Suprapubic skin (tissue), 4 donors: ENCODE results near the gene CLIP1. TPM values are rescaled to one million over a fixed set of nuclear protein-coding genes. Genes with fewer than 3 reads are reported as not detected.
A peak's percentile ranks its signal among the peaks of the same experiment; 100 is the strongest.
"Not testable (repeated sequence)": the region's sequence is repeated elsewhere in the genome, so short reads cannot be mapped to it uniquely, and the experiment has no call there.

Experiments
- DNase-seq, 2 donors: peaks; one replicate each; pipeline ENCODE4 v3.0.0-alpha.2; 2019; ENCODE audit warnings: low spot score in 2 of 2
- H3K27ac ChIP-seq: fragments of 200-600 bp; sonication (generic); one replicate; pipeline ENCODE4 v1.5.1; 2019
- H3K27me3 ChIP-seq: fragments of 200-600 bp; sonication (generic); one replicate; pipeline ENCODE4 v1.5.1; 2019
- H3K36me3 ChIP-seq: fragments of 200-600 bp; sonication (generic); one replicate; pipeline ENCODE4 v1.5.1; 2019
- H3K4me1 ChIP-seq: fragments of 200-600 bp; sonication (generic); one replicate; pipeline ENCODE4 v1.5.1; 2019
- H3K4me3 ChIP-seq: fragments of 200-600 bp; sonication (generic); one replicate; pipeline ENCODE4 v1.5.1; 2019; ENCODE audit warnings: mild to moderate bottlenecking
- H3K9me3 ChIP-seq: fragments of 200-600 bp; sonication (generic); one replicate; pipeline ENCODE4 v1.5.1; 2019
- CTCF ChIP-seq, 2 donors: fragments of 200-600 bp in 1 of 2; fragments of 450-650 bp in 1 of 2; sonication (generic) in 1 of 2; IDR thresholded peaks; one replicate each; pipeline ENCODE4 v1.5.1; 2016 to 2019; ENCODE audit warnings: antibody characterized with exemption in 2 of 2, mild to moderate bottlenecking in 1 of 2, moderate library complexity in 1 of 2
- EP300 ChIP-seq: sonication (generic); formaldehyde crosslinking; IDR thresholded peaks from one replicate; pipeline ENCODE4 v1.6.1; 2017; ENCODE audit warnings: antibody characterized with exemption
- POLR2A ChIP-seq, 2 donors: fragments of 450-650 bp; IDR thresholded peaks; one replicate each; pipeline ENCODE4 v1.6.1; 2017; ENCODE audit warnings: antibody characterized with exemption in 2 of 2, mild to moderate bottlenecking in 2 of 2, moderate library complexity in 2 of 2
- POLR2AphosphoS5 ChIP-seq, 3 donors: sonication (generic); formaldehyde crosslinking; IDR thresholded peaks; one replicate each; pipeline ENCODE4 v1.6.1; 2017; ENCODE audit warnings: antibody characterized with exemption in 3 of 3
- WGBS: methylation state at CpG from one replicate; pipeline ENCODE4 v1.1.5; 2018; 5-methylcytosine and 5-hydroxymethylcytosine counted together
- total RNA-seq, 4 donors: library from RNA; depleted of rRNA; stranded (reverse); fragments of >200 nt; gene quantifications; one replicate each; pipeline ENCODE4 v1.1.0, GENCODE V29; 2016

Gene CLIP1
- total RNA-seq, 4 donors from 2014 or later, result 107 to 170 (median 149) TPM

GRCh38 chr12:122265886-122266229 lies 156.6 kb downstream of the CLIP1 start:
- Histone ChIP-seq H3K4me3 (peak overlapping the region; percentile 58), H3K27me3 (no peaks in the 10 kb centered on the region), H3K27ac (peak overlapping the region; percentile 78), H3K9me3 (no peaks in the 10 kb centered on the region), H3K36me3 (peaks cover 28% of the 10 kb centered on the region), H3K4me1 (peaks cover 17% of the 10 kb centered on the region)
- no peak for DNase-seq
- under 1% methylated on average over 7 of the region's 17 CpGs for WGBS
- no peak for TF ChIP-seq POLR2A (IDR thresholded peaks at IDR 0.05)
- TF ChIP-seq POLR2AphosphoS5 (IDR thresholded peaks at IDR 0.05), result no peak
- TF ChIP-seq EP300, result no peak
- no peak for TF ChIP-seq CTCF (IDR thresholded peaks at IDR 0.05)

GRCh38 chr12:122265476-122265875 lies 157.0 kb downstream of the CLIP1 start:
- peaks cover 30% of the 10 kb centered on the region for H3K36me3 ChIP-seq
- no peaks in the 10 kb centered on the region for H3K27me3 ChIP-seq
- WGBS, result 19% methylated on average over 1 of the region's 1 CpG
- no peak for TF ChIP-seq POLR2A (IDR thresholded peaks at IDR 0.05)
- no peak for TF ChIP-seq CTCF (IDR thresholded peaks at IDR 0.05)
- TF ChIP-seq EP300, result no peak
- TF ChIP-seq POLR2AphosphoS5 (IDR thresholded peaks at IDR 0.05), result no peak
- H3K4me1 ChIP-seq, result peaks cover 17% of the 10 kb centered on the region
- no peaks in the 10 kb centered on the region for H3K9me3 ChIP-seq
- peak overlapping the region; percentile 78 for H3K27ac ChIP-seq
- DNase-seq, result no peak
- peak overlapping the region; percentile 58 for H3K4me3 ChIP-seq

GRCh38 chr12:122260735-122261134 lies 161.7 kb downstream of the CLIP1 start:
- H3K36me3 ChIP-seq, result peaks cover 77% of the 10 kb centered on the region
- not testable (repeated sequence) for DNase-seq, H3K27me3 ChIP-seq, H3K27ac ChIP-seq, H3K4me3 ChIP-seq, H3K9me3 ChIP-seq, H3K4me1 ChIP-seq
- WGBS, result 89% methylated on average over 14 of the region's 14 CpGs

GRCh38 chr12:122258939-122259338 lies 163.5 kb downstream of the CLIP1 start:
- not testable (repeated sequence) for H3K27me3 ChIP-seq, DNase-seq, H3K4me1 ChIP-seq, H3K9me3 ChIP-seq, H3K4me3 ChIP-seq, H3K27ac ChIP-seq
- 84% methylated on average over 4 of the region's 4 CpGs for WGBS
- H3K36me3 ChIP-seq, result peaks cover 78% of the 10 kb centered on the region

GRCh38 chr12:122258462-122258861 lies 164.0 kb downstream of the CLIP1 start:
- not testable (repeated sequence) for DNase-seq, H3K9me3 ChIP-seq, H3K4me1 ChIP-seq, H3K27me3 ChIP-seq, H3K4me3 ChIP-seq, H3K27ac ChIP-seq
- peaks cover 80% of the 10 kb centered on the region for H3K36me3 ChIP-seq
- WGBS, result 100% methylated on average over 4 of the region's 4 CpGs

GRCh38 chr12:122250536-122250935 lies 171.9 kb downstream of the CLIP1 start:
- Histone ChIP-seq H3K36me3 (peaks cover 56% of the 10 kb centered on the region), H3K27ac (no peak overlapping the region), H3K4me3 (no peak overlapping the region), H3K4me1 (no peaks in the 10 kb centered on the region), H3K27me3 (no peaks in the 10 kb centered on the region), H3K9me3 (no peaks in the 10 kb centered on the region)
- DNase-seq, result no peak
- 94% methylated on average over 8 of the region's 8 CpGs for WGBS
- TF ChIP-seq CTCF (IDR thresholded peaks at IDR 0.05) (no peak), POLR2AphosphoS5 (IDR thresholded peaks at IDR 0.05) (no peak), POLR2A (IDR thresholded peaks at IDR 0.05) (no peak), EP300 (no peak)

- WGBS, result 90% methylated on average over 6 of the region's 6 CpGs
- peaks cover 56% of the 10 kb centered on the region for H3K36me3 ChIP-seq
- no peak for TF ChIP-seq EP300
- no peak for TF ChIP-seq POLR2AphosphoS5 (IDR thresholded peaks at IDR 0.05)
- TF ChIP-seq CTCF (IDR thresholded peaks at IDR 0.05), result no peak
- no peak for TF ChIP-seq POLR2A (IDR thresholded peaks at IDR 0.05)
Observed at GRCh38 chr12:122250047-122250446, 172.4 kb downstream of the CLIP1 start.

More at GRCh38 chr12:122250047-122250446, 172.4 kb downstream of the CLIP1 start:
- Histone ChIP-seq H3K27ac (no peak overlapping the region), H3K9me3 (no peaks in the 10 kb centered on the region), H3K4me3 (no peak overlapping the region), H3K4me1 (no peaks in the 10 kb centered on the region), H3K27me3 (no peaks in the 10 kb centered on the region)
- DNase-seq, result no peak
